ENCODE measurements around the gene OR2T6. TPM values are rescaled to one million over a fixed set of nuclear protein-coding genes. Genes with fewer than 3 reads are reported as not detected.

Gene OR2T6
- total RNA-seq, 2 donors from 2014 or later, result not detected

Other genes starting within 250 kb of the OR2T6 start
- gene OR2M5, start 230.6 kb upstream of the OR2T6 start, total RNA-seq, result not detected
- not detected for gene OR2M2, start 200.9 kb upstream of the OR2T6 start, total RNA-seq
- not detected for gene OR2M3, start 178.5 kb upstream of the OR2T6 start, total RNA-seq
- gene OR2M4, start 144.3 kb upstream of the OR2T6 start, total RNA-seq, result not detected
- gene OR2T33, start 97.8 kb upstream of the OR2T6 start, total RNA-seq, result not detected
- not detected for gene OR2T12, start 72.3 kb upstream of the OR2T6 start, total RNA-seq
- gene OR2M7, start 51.2 kb upstream of the OR2T6 start, total RNA-seq, result not detected
- gene OR14C36, start 27.0 kb upstream of the OR2T6 start, total RNA-seq, result not detected
- gene OR2T4, start 14.1 kb upstream of the OR2T6 start, total RNA-seq, result not detected
- gene OR2T1, start 27.3 kb downstream of the OR2T6 start, total RNA-seq, result not detected
- gene OR2T2, start 69.9 kb downstream of the OR2T6 start, total RNA-seq, result not detected
- gene OR2T3, start 97.6 kb downstream of the OR2T6 start, total RNA-seq, result not detected
- gene OR2T5, start 112.8 kb downstream of the OR2T6 start, total RNA-seq, result not detected
- not detected for gene OR2G6, start 132.3 kb downstream of the OR2T6 start, total RNA-seq
- gene OR2T29, start 187.0 kb downstream of the OR2T6 start, total RNA-seq, result not detected
- not detected for gene OR2T34, start 199.0 kb downstream of the OR2T6 start, total RNA-seq
- gene OR2T10, start 222.0 kb downstream of the OR2T6 start, total RNA-seq, result not detected